Activated CD8-positive, alpha-beta T cell treated with anti-CD3 and anti-CD28 coated beads, Interleukin-2, amount 10 ng/mL, durations not matched to agents 7 days and 5 days (primary cell): ENCODE results near the gene ELF1. TPM values are rescaled to one million over a fixed set of nuclear protein-coding genes. Genes with fewer than 3 reads are reported as not detected.
"Not testable (repeated sequence)": the region's sequence is repeated elsewhere in the genome, so short reads cannot be mapped to it uniquely, and the experiment has no call there.

Experiments used
- ATAC-seq: fragments of 150-1000 bp; cut with Tn5 transposase; one replicate; pipeline ENCODE4 v1.10.0; 2021; ENCODE audit warnings: moderate library complexity
- CTCF ChIA-PET: fragments of 350-600 bp; sonication (Branson Sonifier 250); formaldehyde crosslinking; loops from one replicate; lab custom pipeline; 2021; ENCODE audit warnings: antibody characterized with exemption; lab: Charles Lee
- POLR2A ChIA-PET: fragments of 350-600 bp; sonication (Branson Sonifier 250); formaldehyde crosslinking; loops from one replicate; lab custom pipeline; 2021; ENCODE audit warnings: antibody characterized with exemption; lab: Charles Lee
- DNase-seq: peaks from one replicate; pipeline ENCODE4 v3.0.0-alpha.2; 2020
- H3K27ac Mint-ChIP-seq: one replicate; pipeline ENCODE4 v1.8.0; 2021; ENCODE audit warnings: mild to moderate bottlenecking, mixed read lengths
- H3K27me3 Mint-ChIP-seq: one replicate; pipeline ENCODE4 v1.8.0; 2021; ENCODE audit warnings: low read depth, mixed read lengths
- H3K36me3 Mint-ChIP-seq: one replicate; pipeline ENCODE4 v1.8.0; 2021; ENCODE audit warnings: low read depth, mixed read lengths
- H3K4me1 Mint-ChIP-seq: one replicate; pipeline ENCODE4 v1.8.0; 2021; ENCODE audit warnings: low read depth, mixed read lengths
- H3K4me3 Mint-ChIP-seq: one replicate; pipeline ENCODE4 v1.8.0; 2021; ENCODE audit warnings: mild to moderate bottlenecking, mixed read lengths
- H3K9me3 Mint-ChIP-seq: one replicate; pipeline ENCODE4 v1.8.0; 2022; ENCODE audit warnings: mixed read lengths; ENCODE audit not compliant: insufficient read depth
- total RNA-seq, 2 experiments: library from RNA; stranded (reverse); gene quantifications; one replicate each; pipeline ENCODE4 v1.2.3, GENCODE V29; 2021

Gene ELF1
- total RNA-seq, 2 experiments from 2014 or later = 106 to 107 TPM

DNA sequence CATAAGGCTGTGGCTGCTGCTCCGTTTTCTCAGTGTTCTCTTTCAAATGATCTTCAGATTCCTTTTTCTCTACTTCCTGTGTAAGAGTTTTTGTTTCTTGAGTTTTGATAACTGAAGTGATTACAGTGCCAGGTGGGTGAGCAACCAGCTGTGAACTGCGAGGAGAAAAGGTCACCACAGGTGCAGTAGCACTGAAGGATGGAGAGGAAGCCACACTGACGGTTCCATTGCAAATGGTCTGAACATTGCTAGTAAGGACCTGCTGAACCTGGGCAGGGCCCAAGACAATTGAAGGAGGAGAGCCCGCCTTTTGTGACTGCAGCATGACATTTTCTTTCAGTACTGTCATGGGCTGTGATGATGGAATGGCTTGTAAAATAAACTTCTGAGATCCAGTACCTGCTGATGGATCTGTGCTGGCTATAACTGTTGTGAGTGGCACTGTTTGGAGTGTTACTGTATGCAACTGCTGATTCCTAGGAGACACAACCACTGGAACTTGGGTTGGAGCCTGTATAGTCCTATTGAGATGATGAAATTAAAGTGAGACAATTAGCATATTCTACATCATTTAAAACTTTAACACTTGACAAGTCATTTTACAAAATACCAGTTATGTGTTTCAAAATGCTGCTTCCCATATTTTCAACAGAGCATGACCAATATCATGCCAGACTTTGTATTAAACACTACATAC, 85.5 kb downstream of the ELF1 start:
- peak; percentile 34 for ATAC-seq
- ChIA-PET CTCF (interaction anchor here (1.5 kb wide), 1 partner anchor 17 kb away, joined by 6 read pairs; no protein-coding TSS in a partner anchor), POLR2A (no interaction called here)
- no peaks in the 10 kb centered on the region for H3K9me3 Mint-ChIP-seq
- no peaks in the 10 kb centered on the region for H3K27me3 Mint-ChIP-seq
- DNase-seq = no peak
- peaks cover 13% of the 10 kb centered on the region for H3K4me1 Mint-ChIP-seq
- H3K36me3 Mint-ChIP-seq = peaks cover 60% of the 10 kb centered on the region
- H3K4me3 Mint-ChIP-seq = no peak overlapping the region
- peak overlapping the region; percentile 48 for H3K27ac Mint-ChIP-seq

DNA sequence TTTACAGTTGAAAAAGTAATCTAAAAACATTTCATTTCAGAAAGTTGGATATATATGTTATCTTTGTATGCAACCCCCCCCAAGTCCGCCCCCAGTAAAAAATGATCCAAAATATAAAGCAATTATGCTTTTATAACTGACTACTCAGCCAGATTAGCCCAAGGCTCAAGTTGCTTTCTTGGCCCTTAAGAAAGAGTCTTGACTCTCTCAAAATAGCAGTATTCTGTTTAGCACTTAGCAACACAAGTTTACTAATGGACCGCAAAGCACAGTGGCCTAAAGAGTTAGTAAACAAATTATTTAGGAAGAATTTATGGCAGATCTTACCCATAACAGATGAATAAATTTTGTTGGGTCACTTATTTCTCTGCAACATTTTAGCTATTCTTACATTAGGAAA, 86.9 kb downstream of the ELF1 start:
- H3K36me3 Mint-ChIP-seq = peaks cover 57% of the 10 kb centered on the region
- H3K27ac Mint-ChIP-seq = no peak overlapping the region
- peaks cover 13% of the 10 kb centered on the region for H3K4me1 Mint-ChIP-seq
- H3K9me3 Mint-ChIP-seq = no peaks in the 10 kb centered on the region
- ATAC-seq (no peak), DNase-seq (no peak)
- CTCF ChIA-PET = interaction anchor here (0.8 kb wide), 1 partner anchor 123 kb away, joined by 3 read pairs; no protein-coding TSS in a partner anchor
- no peaks in the 10 kb centered on the region for H3K27me3 Mint-ChIP-seq
- no peak overlapping the region for H3K4me3 Mint-ChIP-seq
- POLR2A ChIA-PET = no interaction called here

GRCh38 chr13:40931719-40932118, 87.4 kb downstream of the ELF1 start:
- DNase-seq (no peak), ATAC-seq (no peak)
- CTCF ChIA-PET = interaction anchor here (0.7 kb wide), 1 partner anchor 1381 kb away, joined by 3 read pairs; no protein-coding TSS in a partner anchor
- H3K27ac Mint-ChIP-seq = no peak overlapping the region
- H3K9me3 Mint-ChIP-seq = no peaks in the 10 kb centered on the region
- POLR2A ChIA-PET = no interaction called here
- peaks cover 13% of the 10 kb centered on the region for H3K4me1 Mint-ChIP-seq
- peaks cover 54% of the 10 kb centered on the region for H3K36me3 Mint-ChIP-seq
- no peak overlapping the region for H3K4me3 Mint-ChIP-seq
- H3K27me3 Mint-ChIP-seq = no peaks in the 10 kb centered on the region

GRCh38 chr13:40929883-40930282, 89.2 kb downstream of the ELF1 start:
- ChIA-PET CTCF (interaction anchor here (0.6 to 0.9 kb wide), 3 partner anchors 9 to 1484 kb away, joined by 3 read pairs; no protein-coding TSS in a partner anchor), POLR2A (interaction anchor here (0.6 kb wide), 1 partner anchor 49 kb away, joined by 3 read pairs; no protein-coding TSS in a partner anchor)
- H3K4me3 Mint-ChIP-seq, ATAC-seq, H3K9me3 Mint-ChIP-seq, DNase-seq, H3K27me3 Mint-ChIP-seq, H3K27ac Mint-ChIP-seq: not testable (repeated sequence)
- peaks cover 11% of the 10 kb centered on the region for H3K4me1 Mint-ChIP-seq
- H3K36me3 Mint-ChIP-seq = peaks cover 49% of the 10 kb centered on the region

DNA sequence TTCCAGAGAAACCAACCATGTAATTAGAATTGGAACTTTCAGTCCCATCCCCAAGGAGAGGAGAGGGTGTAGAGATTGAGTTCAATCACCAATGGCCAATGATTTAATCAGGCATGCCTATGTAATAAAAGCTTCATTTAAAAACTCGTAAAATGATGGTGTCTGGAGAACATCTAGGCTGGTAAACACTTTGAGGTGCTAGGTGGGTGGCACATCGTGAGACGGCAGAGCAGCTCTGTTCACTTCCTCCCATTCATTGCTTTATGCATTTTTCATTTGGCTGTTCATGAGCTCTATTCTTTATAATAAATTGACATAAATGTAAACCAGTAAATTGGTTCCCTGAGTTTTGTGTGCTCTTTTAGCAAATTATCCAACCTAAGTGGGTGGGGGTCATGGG, 90.1 kb downstream of the ELF1 start:
- Mint-ChIP-seq H3K36me3 (peaks cover 47% of the 10 kb centered on the region), H3K4me1 (peaks cover 9% of the 10 kb centered on the region), H3K4me3 (no peak overlapping the region), H3K9me3 (no peaks in the 10 kb centered on the region), H3K27me3 (no peaks in the 10 kb centered on the region), H3K27ac (no peak overlapping the region)
- POLR2A ChIA-PET = interaction anchor here (1.4 kb wide), 1 partner anchor 9 kb away, joined by 5 read pairs; no protein-coding TSS in a partner anchor
- ATAC-seq (no peak), DNase-seq (no peak)
- CTCF ChIA-PET = interaction anchor here (0.9 to 1.1 kb wide), 2 partner anchors 13 to 20 kb away, joined by 3 read pairs; no protein-coding TSS in a partner anchor

DNA sequence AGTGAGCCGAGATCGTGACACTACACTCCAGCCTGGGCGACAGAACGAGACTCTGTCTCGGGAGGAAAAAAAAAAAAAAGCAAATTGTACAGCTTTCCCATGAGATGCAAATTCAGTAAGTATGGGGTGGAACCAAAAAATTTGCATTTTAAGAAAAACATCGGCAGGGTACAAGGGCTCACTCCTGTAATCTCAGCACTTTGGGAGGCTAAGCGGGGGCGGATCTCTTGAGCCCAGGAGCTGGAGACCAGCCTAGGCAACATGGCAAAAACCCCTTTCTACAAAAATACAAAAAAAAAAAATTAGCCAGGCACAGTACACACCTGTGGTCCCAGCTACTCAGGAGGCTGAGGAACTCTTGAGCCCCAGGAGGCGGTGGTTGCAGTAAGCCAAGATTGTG, 91.2 kb downstream of the ELF1 start:
- no peaks in the 10 kb centered on the region for H3K4me1 Mint-ChIP-seq
- H3K9me3 Mint-ChIP-seq = no peaks in the 10 kb centered on the region
- no peak overlapping the region for H3K4me3 Mint-ChIP-seq
- no peak for ATAC-seq
- CTCF ChIA-PET = no interaction called here
- H3K27ac Mint-ChIP-seq = no peak overlapping the region
- POLR2A ChIA-PET = interaction anchor here (0.6 to 1.4 kb wide), 2 partner anchors 8 to 89 kb away, joined by 4 to 5 read pairs; no protein-coding TSS in a partner anchor
- DNase-seq = no peak
- peaks cover 37% of the 10 kb centered on the region for H3K36me3 Mint-ChIP-seq
- no peaks in the 10 kb centered on the region for H3K27me3 Mint-ChIP-seq

DNA sequence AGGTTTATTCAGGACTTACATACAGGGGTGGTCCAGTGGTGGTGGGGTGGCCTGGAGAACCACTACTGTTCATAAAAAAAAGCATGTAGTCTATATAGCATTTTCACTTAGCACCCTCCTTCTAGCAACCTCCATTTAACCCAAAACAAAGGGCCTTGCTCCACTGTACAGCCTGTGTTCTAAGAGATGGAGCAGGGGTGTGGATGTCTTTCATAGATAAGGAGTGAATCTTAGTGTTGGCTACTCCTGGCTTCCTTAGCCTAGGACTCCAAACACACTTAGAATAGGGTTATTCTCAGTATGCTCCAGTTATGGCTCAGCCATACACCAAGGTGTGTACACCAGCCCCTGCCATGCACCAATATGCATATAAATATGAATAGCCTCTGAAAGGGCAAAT, 95.2 kb downstream of the ELF1 start:
- ATAC-seq (no peak), DNase-seq (no peak)
- ChIA-PET CTCF (no interaction called here), POLR2A (interaction anchor here (0.7 kb wide), 1 partner anchor 223 kb away, joined by 4 read pairs; no protein-coding TSS in a partner anchor)
- Mint-ChIP-seq H3K4me3 (no peak overlapping the region), H3K36me3 (peaks cover 17% of the 10 kb centered on the region), H3K27me3 (no peaks in the 10 kb centered on the region), H3K9me3 (no peaks in the 10 kb centered on the region), H3K4me1 (peaks cover 19% of the 10 kb centered on the region), H3K27ac (no peak overlapping the region)

- Mint-ChIP-seq H3K9me3 (no peaks in the 10 kb centered on the region), H3K4me3 (peak overlapping the region; percentile 53), H3K27me3 (no peaks in the 10 kb centered on the region), H3K4me1 (peaks cover 19% of the 10 kb centered on the region), H3K36me3 (peaks cover 10% of the 10 kb centered on the region), H3K27ac (no peak overlapping the region)
- POLR2A ChIA-PET = interaction anchor here (0.7 to 1.3 kb wide), 4 partner anchors 59 to 473 kb away, joined by 3 to 4 read pairs (median 4); no protein-coding TSS in a partner anchor
- no peak for DNase-seq
- CTCF ChIA-PET = interaction anchor here (1.0 to 3.0 kb wide), 12 partner anchors 11 to 434 kb away, joined by 3 to 14 read pairs (median 4); partner anchors contain the start of gene SLC25A15
- ATAC-seq = no peak
Observed at GRCh38 chr13:40922437-40923040, 96.6 kb downstream of the ELF1 start.

DNA sequence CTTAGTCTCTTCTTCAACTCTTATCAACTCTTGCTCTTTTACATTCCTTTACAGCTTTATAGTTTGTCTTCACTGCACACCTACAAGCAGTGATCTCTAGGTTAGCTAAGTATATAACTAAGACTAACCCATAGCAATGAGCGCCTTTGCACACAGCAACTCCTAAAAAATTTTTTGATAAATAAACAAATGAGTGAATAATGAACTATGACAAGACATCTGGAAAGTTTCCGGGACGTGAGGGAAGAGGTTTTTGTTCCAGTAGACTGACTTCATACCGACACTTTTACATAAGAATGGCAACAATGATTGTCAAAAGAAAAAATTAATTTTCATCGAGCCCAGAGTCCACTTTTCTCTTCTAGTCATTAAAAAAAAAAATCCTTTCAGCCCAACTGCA, 98.3 kb downstream of the ELF1 start:
- peaks cover 10% of the 10 kb centered on the region for H3K36me3 Mint-ChIP-seq
- ATAC-seq (no peak), DNase-seq (no peak)
- H3K27ac Mint-ChIP-seq = peak overlapping the region; percentile 96
- H3K27me3 Mint-ChIP-seq = no peaks in the 10 kb centered on the region
- no peaks in the 10 kb centered on the region for H3K9me3 Mint-ChIP-seq
- POLR2A ChIA-PET = interaction anchor here (0.8 to 1.4 kb wide), 3 partner anchors 8 to 734 kb away, joined by 3 to 5 read pairs (median 3); no protein-coding TSS in a partner anchor
- peak overlapping the region; percentile 99 for H3K4me3 Mint-ChIP-seq
- peaks cover 19% of the 10 kb centered on the region for H3K4me1 Mint-ChIP-seq
- CTCF ChIA-PET = interaction anchor here (0.6 to 3.0 kb wide), 13 partner anchors 9 to 436 kb away, joined by 3 to 14 read pairs (median 4); no protein-coding TSS in a partner anchor

- POLR2A ChIA-PET = interaction anchor here (1.4 kb wide), 1 partner anchor 9 kb away, joined by 5 read pairs; no protein-coding TSS in a partner anchor
- DNase-seq, ATAC-seq, H3K27ac Mint-ChIP-seq, H3K27me3 Mint-ChIP-seq, H3K9me3 Mint-ChIP-seq, H3K36me3 Mint-ChIP-seq: not testable (repeated sequence)
- Mint-ChIP-seq H3K4me3 (peak overlapping the region; percentile 99), H3K4me1 (peaks cover 19% of the 10 kb centered on the region)
- CTCF ChIA-PET = interaction anchor here (0.6 to 2.5 kb wide), 3 partner anchors 10 to 398 kb away, joined by 3 to 9 read pairs (median 3); no protein-coding TSS in a partner anchor
Observed at GRCh38 chr13:40919901-40920300, 99.2 kb downstream of the ELF1 start.

DNA sequence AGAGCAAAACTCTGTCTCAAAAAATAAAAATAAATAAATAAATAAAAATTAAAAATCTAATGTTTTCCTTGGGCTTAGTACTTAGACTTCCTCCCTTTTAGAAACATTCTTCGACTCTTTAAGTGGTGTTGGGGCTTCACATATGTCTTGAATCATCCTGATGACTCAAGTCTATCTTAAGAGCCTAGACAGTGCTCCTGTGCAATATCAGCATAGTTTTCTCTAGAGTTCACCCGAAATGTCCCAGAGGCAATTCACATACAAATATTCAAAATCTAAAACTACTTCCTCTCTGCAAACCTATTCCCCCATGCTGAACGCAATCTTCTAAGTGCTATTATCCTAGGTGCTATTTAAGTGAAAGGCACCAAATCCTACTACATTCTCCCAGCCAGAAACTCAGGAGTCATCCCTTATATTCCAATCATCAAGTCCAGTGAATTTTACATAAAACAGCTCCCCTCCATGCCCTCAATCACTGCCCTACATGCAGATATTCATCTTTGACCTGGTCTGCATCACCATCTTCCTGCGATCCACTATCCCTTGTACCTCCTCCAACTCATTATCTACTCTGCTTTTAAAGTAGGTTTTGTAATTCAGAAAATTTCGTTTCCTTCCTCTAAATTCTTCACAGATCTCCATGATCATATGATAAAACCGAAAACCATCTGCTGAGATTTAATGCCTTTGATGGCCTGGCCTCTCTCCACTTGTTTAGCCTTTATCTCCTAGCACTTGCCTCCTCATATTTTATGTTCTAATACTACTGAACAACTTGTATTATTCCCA, 102.7 kb downstream of the ELF1 start:
- CTCF ChIA-PET = no interaction called here
- ATAC-seq (no peak), DNase-seq (no peak)
- Mint-ChIP-seq H3K4me3 (no peak overlapping the region), H3K27ac (no peak overlapping the region), H3K36me3 (peaks cover 8% of the 10 kb centered on the region), H3K9me3 (no peaks in the 10 kb centered on the region), H3K4me1 (peaks cover 14% of the 10 kb centered on the region), H3K27me3 (no peaks in the 10 kb centered on the region)
- POLR2A ChIA-PET = no interaction called here
